Measurements from ENCODE around the gene SLX9.

- TF ChIP-seq, protein P1, sequence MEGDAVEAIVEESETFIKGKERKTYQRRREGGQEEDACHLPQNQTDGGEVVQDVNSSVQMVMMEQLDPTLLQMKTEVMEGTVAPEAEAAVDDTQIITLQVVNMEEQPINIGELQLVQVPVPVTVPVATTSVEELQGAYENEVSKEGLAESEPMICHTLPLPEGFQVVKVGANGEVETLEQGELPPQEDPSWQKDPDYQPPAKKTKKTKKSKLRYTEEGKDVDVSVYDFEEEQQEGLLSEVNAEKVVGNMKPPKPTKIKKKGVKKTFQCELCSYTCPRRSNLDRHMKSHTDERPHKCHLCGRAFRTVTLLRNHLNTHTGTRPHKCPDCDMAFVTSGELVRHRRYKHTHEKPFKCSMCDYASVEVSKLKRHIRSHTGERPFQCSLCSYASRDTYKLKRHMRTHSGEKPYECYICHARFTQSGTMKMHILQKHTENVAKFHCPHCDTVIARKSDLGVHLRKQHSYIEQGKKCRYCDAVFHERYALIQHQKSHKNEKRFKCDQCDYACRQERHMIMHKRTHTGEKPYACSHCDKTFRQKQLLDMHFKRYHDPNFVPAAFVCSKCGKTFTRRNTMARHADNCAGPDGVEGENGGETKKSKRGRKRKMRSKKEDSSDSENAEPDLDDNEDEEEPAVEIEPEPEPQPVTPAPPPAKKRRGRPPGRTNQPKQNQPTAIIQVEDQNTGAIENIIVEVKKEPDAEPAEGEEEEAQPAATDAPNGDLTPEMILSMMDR (conservative IDR thresholded peaks at IDR 0.05) = no peak
- TF ChIP-seq ZFX (IDR thresholded peaks at IDR 0.05) = no peak
These were observed 70.3 kb downstream of the SLX9 start for GRCh38 chr21:45010096-45010495.

Data from C4-2B (cell line).